ENCODE data around the gene CPO. TPM values are rescaled to one million over a fixed set of nuclear protein-coding genes. Genes with fewer than 3 reads are reported as not detected.
A peak's percentile ranks its signal among the peaks of the same experiment; 100 is the strongest.

CPO gene
- total RNA-seq, 4 donors from 2014 or later = not detected

- intact Hi-C loops (cut with DNase I; ENCODE audit: low total_unique reads) (no loop called here), in situ Hi-C loops (cut with MboI; ENCODE audit: low pct_ligation_motif_present in 1 of 4, low pct_unique_long_range_greater_than_20kb in 1 of 4, low sequenced_read_pairs in 3 of 4) (no loop called here)
- no peak for DNase-seq
- Histone ChIP-seq H3K36me3 (no peaks in the 10 kb centered on the region), H3K4me1 (no peaks in the 10 kb centered on the region), H3K27me3 (no peaks in the 10 kb centered on the region), H3K9me3 (no peaks in the 10 kb centered on the region), H3K4me3 (no peak overlapping the region), H3K27ac (no peak overlapping the region)
- 60 to 72% methylated on average over 6 to 7 of the region's 7 CpGs for WGBS, 2 donors (ENCODE audit: low coverage in 1 of 2)
- TF ChIP-seq POLR2A (IDR thresholded peaks at IDR 0.05) (no peak), EP300 (IDR thresholded peaks at IDR 0.05; ENCODE audit: low read depth) (no peak), POLR2AphosphoS5 (IDR thresholded peaks at IDR 0.05) (no peak)
- TF ChIP-seq, protein P1, sequence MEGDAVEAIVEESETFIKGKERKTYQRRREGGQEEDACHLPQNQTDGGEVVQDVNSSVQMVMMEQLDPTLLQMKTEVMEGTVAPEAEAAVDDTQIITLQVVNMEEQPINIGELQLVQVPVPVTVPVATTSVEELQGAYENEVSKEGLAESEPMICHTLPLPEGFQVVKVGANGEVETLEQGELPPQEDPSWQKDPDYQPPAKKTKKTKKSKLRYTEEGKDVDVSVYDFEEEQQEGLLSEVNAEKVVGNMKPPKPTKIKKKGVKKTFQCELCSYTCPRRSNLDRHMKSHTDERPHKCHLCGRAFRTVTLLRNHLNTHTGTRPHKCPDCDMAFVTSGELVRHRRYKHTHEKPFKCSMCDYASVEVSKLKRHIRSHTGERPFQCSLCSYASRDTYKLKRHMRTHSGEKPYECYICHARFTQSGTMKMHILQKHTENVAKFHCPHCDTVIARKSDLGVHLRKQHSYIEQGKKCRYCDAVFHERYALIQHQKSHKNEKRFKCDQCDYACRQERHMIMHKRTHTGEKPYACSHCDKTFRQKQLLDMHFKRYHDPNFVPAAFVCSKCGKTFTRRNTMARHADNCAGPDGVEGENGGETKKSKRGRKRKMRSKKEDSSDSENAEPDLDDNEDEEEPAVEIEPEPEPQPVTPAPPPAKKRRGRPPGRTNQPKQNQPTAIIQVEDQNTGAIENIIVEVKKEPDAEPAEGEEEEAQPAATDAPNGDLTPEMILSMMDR (IDR thresholded peaks at IDR 0.05) = no peak
Observed at GRCh38 chr2:206968134-206969086, 29.1 kb downstream of the CPO start.

GRCh38 chr2:206969192-206969591, 29.9 kb downstream of the CPO start:
- Histone ChIP-seq H3K27ac (no peak overlapping the region), H3K4me3 (no peak overlapping the region), H3K4me1 (no peaks in the 10 kb centered on the region), H3K36me3 (no peaks in the 10 kb centered on the region), H3K27me3 (no peaks in the 10 kb centered on the region), H3K9me3 (no peaks in the 10 kb centered on the region)
- TF ChIP-seq POLR2A (IDR thresholded peaks at IDR 0.05) = no peak
- DNase-seq = no peak
- WGBS, 2 donors (ENCODE audit: low coverage in 1 of 2) = 78 to 85% methylated on average over 2 to 6 of the region's 6 CpGs
- in situ Hi-C loops (cut with MboI; ENCODE audit: low pct_ligation_motif_present in 1 of 4, low pct_unique_long_range_greater_than_20kb in 1 of 4, low sequenced_read_pairs in 3 of 4) (no loop called here), intact Hi-C loops (cut with DNase I; ENCODE audit: low total_unique reads) (no loop called here)

DNA sequence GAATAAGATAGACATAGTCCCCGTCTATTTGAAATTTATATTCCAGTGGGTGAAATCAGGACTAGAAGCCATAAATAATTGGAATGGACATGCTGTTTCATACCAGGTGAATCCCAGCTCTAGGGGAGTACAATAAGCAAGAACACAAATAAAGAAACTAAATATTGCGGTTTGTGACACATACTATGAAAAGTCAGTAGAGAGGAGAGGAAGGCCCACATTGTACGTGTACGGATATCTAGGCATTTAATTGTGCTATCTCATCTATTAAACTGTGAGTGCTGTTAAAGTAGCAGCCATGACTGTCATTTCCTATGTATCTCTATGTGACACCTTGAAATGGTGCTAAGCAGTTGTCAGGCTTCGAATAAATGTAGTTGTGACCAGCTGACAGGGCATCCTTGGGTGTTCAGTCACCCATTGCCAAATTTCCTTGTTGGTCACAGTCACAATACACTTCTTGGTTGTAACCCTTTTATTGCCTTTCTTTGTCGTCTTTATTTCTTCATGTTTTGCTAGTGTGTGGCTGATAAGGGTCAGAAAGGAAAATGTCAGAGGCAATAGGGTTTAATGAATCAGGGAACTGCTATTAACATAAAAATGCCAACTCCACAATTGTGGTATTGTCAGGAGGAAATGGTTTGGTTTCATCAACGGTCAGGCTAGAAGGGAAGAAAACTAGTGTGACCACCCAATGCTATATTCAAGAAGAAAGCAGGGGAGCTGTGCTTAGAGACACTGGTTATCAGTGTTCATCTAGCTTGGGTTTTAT, 31.5 kb downstream of the CPO start:
- in situ Hi-C loops (cut with MboI; ENCODE audit: low pct_ligation_motif_present in 1 of 4, low pct_unique_long_range_greater_than_20kb in 1 of 4, low sequenced_read_pairs in 3 of 4) = loop anchor here in 1 of 4 donors (10.0 kb wide), 1 partner anchor 504 kb away; no protein-coding TSS in a partner anchor
- intact Hi-C loops (cut with DNase I; ENCODE audit: low total_unique reads) = loop anchor here (10.0 kb wide), 1 partner anchor 166 kb away; no protein-coding TSS in a partner anchor
- DNase-seq = no peak
- Histone ChIP-seq H3K9me3 (no peaks in the 10 kb centered on the region), H3K27me3 (no peaks in the 10 kb centered on the region), H3K4me3 (no peak overlapping the region), H3K36me3 (no peaks in the 10 kb centered on the region), H3K4me1 (no peaks in the 10 kb centered on the region), H3K27ac (no peak overlapping the region)
- WGBS, 2 donors (ENCODE audit: low coverage in 1 of 2) = 65% methylated on average over 6 to 7 of the region's 7 CpGs
- TF ChIP-seq, protein P1 (IDR thresholded peaks at IDR 0.05) = no peak
- TF ChIP-seq EP300 (IDR thresholded peaks at IDR 0.05; ENCODE audit: low read depth) = no peak
- no peak for TF ChIP-seq POLR2AphosphoS5 (IDR thresholded peaks at IDR 0.05)
- no peak for TF ChIP-seq POLR2A (IDR thresholded peaks at IDR 0.05)

- WGBS, 2 donors (ENCODE audit: low coverage in 1 of 2) = 70 to 73% methylated on average over 3 of the region's 3 CpGs
- H3K27ac ChIP-seq = no peak overlapping the region
- no peaks in the 10 kb centered on the region for H3K36me3 ChIP-seq
- peak; percentile 13 for DNase-seq
- no peak overlapping the region for H3K4me3 ChIP-seq
- TF ChIP-seq, protein P1 (IDR thresholded peaks at IDR 0.05) = no peak
- TF ChIP-seq POLR2A (IDR thresholded peaks at IDR 0.05) = no peak
- no peak for TF ChIP-seq EP300 (IDR thresholded peaks at IDR 0.05; ENCODE audit: low read depth)
- no peak for TF ChIP-seq POLR2AphosphoS5 (IDR thresholded peaks at IDR 0.05)
- intact Hi-C loops (cut with DNase I; ENCODE audit: low total_unique reads) (loop anchor here (10.0 kb wide), 1 partner anchor 167 kb away; no protein-coding TSS in a partner anchor), in situ Hi-C loops (cut with MboI; ENCODE audit: low pct_ligation_motif_present in 1 of 4, low pct_unique_long_range_greater_than_20kb in 1 of 4, low sequenced_read_pairs in 3 of 4) (loop anchor here in 1 of 4 donors (10.0 kb wide), 1 partner anchor 503 kb away; no protein-coding TSS in a partner anchor)
- H3K9me3 ChIP-seq = no peaks in the 10 kb centered on the region
- no peaks in the 10 kb centered on the region for H3K4me1 ChIP-seq
- H3K27me3 ChIP-seq = no peaks in the 10 kb centered on the region
Observed at GRCh38 chr2:206971805-206972204, 32.5 kb downstream of the CPO start.
